Measurements from ENCODE around the gene ADCY7.
"Not testable (repeated sequence)": the region's sequence is repeated elsewhere in the genome, so short reads cannot be mapped to it uniquely, and the experiment has no call there.

The ADCY7 gene

GRCh38 chr16:50332599-50332998, 66.2 kb downstream of the ADCY7 start:
- TF ChIP-seq, protein P1, sequence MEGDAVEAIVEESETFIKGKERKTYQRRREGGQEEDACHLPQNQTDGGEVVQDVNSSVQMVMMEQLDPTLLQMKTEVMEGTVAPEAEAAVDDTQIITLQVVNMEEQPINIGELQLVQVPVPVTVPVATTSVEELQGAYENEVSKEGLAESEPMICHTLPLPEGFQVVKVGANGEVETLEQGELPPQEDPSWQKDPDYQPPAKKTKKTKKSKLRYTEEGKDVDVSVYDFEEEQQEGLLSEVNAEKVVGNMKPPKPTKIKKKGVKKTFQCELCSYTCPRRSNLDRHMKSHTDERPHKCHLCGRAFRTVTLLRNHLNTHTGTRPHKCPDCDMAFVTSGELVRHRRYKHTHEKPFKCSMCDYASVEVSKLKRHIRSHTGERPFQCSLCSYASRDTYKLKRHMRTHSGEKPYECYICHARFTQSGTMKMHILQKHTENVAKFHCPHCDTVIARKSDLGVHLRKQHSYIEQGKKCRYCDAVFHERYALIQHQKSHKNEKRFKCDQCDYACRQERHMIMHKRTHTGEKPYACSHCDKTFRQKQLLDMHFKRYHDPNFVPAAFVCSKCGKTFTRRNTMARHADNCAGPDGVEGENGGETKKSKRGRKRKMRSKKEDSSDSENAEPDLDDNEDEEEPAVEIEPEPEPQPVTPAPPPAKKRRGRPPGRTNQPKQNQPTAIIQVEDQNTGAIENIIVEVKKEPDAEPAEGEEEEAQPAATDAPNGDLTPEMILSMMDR (IDR thresholded peaks at IDR 0.05; ENCODE audit: borderline replicate concordance, insufficient read depth, low read depth, low read length) = no peak
- no peak overlapping the region for H3K4me3 ChIP-seq (ENCODE audit: low read depth, low read length)

DNA sequence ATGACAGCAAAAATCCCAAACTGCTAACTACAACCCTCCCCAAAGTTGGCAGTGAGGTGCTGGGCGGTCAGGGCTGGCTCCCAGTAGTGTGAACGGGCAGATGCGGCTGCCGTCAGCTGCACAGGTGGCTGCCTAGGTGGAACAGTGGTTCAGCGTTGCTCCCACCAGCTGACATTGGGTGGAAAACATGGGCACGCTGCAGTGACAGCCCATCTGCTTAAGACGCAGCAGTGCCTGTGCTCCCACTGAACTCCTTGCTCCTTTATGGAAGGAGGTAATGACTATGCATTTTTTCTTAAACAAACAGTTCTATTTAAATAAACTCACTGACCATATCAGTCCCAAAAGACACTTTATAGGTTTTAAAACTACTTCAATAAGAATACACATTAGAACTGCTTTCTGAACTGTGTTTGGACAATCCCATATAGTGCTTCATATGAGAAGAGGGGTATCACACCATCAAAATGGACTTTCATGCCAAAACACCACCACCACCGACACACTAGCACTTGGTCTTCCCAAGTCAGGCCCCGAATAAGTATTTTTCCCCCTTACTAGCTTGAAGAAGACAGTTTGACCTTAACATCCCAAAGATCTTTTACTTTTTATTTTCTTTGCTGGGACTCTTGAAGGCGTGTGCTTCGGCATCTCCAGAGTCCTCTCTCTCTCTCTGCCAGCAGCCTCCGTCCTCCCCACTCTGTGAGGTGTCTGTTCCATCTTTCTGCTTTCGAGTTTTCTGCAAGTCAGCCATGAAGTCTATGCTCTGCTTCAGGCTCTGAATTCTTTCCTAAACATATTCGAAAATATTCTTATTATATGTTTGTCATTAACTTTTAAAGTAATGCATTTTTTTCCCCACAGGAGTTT, 68.0 kb downstream of the ADCY7 start:
- no peak overlapping the region for H3K4me3 ChIP-seq (ENCODE audit: low read depth, low read length)
- TF ChIP-seq, protein P1 (IDR thresholded peaks at IDR 0.05; ENCODE audit: borderline replicate concordance, insufficient read depth, low read depth, low read length) = no peak

GRCh38 chr16:50335196-50335958, 69.0 kb downstream of the ADCY7 start:
- TF ChIP-seq, protein P1 (IDR thresholded peaks at IDR 0.05; ENCODE audit: borderline replicate concordance, insufficient read depth, low read depth, low read length) = no peak
- H3K4me3 ChIP-seq (ENCODE audit: low read depth, low read length) = no peak overlapping the region

- H3K4me3 ChIP-seq (ENCODE audit: low read depth, low read length) = no peak overlapping the region
- TF ChIP-seq, protein P1 (IDR thresholded peaks at IDR 0.05; ENCODE audit: borderline replicate concordance, insufficient read depth, low read depth, low read length) = no peak
Measured at GRCh38 chr16:50336884-50337283, 70.5 kb downstream of the ADCY7 start.

DNA sequence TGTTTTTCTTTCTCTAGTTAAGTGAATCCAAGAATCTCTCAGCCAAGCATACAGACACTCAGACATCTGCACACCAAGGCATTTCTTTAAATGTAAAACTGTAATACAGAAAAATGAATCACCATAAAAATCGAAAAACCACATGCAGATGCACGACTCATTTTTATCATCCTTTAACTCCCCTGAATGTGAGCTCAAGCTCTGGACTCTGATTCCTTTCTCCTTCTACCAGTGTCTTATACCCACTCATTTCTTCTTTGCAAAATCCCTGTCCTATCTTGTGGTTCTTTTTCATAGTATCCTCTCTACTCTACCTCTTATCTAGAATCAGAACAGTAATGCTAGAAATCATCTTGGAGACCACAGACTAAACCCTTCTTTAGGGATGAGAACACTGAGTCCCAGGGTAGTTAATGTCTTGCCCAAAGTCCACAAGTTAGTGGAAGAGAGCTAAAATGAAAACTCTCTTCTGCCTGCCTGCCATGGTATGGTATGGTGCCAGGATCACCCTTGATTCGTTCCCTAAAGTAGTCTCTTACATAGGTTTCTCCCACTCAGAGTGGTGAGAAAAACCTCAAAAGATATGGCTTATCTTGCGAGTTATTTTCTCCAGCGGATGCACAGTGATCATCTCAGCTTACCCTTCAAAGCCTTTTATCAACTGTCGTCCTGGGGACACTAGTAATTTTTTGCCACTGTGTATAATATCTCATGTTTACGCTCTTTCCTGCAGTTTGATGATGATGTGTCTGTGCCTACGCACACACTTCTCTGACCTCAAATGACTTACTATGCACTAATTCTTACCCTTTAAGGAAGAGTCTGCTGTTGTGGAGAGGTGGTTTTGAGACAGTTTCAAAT, 72.2 kb downstream of the ADCY7 start:
- no peak overlapping the region for H3K4me3 ChIP-seq (ENCODE audit: low read depth, low read length)
- TF ChIP-seq, protein P1 (IDR thresholded peaks at IDR 0.05; ENCODE audit: borderline replicate concordance, insufficient read depth, low read depth, low read length) = no peak

GRCh38 chr16:50340578-50340977, 74.2 kb downstream of the ADCY7 start:
- TF ChIP-seq, protein P1 (IDR thresholded peaks at IDR 0.05; ENCODE audit: borderline replicate concordance, insufficient read depth, low read depth, low read length) = no peak
- no peak overlapping the region for H3K4me3 ChIP-seq (ENCODE audit: low read depth, low read length)

DNA sequence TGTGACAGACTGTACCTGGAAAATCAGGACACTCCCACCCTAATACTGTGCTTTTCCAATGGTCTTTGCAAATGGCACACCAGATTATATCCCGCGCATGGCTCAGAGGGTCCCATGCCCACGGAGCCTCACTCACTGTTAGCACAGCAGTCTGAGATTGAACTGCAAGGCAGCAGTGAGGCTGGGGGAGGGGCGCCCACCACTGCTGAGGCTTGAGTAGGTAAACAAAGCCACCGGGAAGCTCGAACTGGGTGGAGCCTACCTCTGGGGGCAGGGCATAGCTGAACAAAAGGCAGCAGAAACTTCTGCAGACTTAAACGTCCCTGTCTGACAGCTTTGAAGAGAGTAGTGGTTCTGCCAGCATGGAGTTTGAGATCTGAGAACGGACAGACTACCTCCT, 77.2 kb downstream of the ADCY7 start:
- H3K4me3 ChIP-seq (ENCODE audit: low read depth, low read length) = not testable (repeated sequence)

DNA sequence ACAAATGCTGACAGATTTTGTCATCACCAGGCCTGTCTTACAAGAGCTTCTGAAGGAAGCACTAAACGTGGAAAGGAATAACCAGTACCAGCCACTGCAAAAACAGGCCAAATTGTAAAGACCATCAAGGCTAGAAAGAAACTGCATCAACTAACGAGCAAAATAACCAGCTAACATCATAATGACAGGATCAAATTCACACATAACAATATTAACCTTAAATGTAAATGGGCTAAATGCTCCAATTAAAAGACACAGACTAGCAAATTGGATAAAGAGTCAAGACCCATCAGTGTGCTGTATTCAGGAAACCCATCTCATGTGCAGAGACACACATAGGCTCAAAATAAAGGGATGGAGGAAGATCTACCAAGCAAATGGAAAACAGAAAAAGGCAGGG, 78.9 kb downstream of the ADCY7 start:
- not testable (repeated sequence) for H3K4me3 ChIP-seq (ENCODE audit: low read depth, low read length)

Data from GM12875 (cell line).